Measurements from ENCODE around the gene CALM1.

CALM1 gene

DNA sequence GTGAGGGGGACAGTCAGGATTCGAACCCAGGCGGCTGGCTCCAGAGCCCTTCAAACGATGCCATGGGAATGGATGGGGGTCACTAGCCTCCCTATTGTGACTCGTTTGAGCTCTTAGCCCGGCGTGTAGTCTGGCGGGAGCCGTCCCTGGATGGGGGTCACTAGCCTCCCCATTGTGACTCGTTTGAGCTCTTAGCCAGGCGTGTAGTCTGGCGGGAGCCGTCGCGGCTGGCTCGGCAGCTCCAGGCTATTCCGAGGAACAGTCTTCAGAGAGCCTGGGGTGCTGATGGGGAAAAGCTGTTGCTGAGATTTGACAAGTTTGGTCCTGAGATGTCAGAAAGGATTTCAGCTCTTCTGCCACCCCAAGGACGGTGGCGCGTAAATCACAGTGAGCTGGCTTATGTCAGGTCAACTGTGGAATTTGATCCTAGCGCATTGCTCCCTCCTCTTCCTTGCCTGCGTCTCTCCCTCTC lies 58.3 kb downstream of the CALM1 start:
- no peak overlapping the region for H3K4me3 ChIP-seq (ENCODE audit: low read length)
- TF ChIP-seq, protein P1, sequence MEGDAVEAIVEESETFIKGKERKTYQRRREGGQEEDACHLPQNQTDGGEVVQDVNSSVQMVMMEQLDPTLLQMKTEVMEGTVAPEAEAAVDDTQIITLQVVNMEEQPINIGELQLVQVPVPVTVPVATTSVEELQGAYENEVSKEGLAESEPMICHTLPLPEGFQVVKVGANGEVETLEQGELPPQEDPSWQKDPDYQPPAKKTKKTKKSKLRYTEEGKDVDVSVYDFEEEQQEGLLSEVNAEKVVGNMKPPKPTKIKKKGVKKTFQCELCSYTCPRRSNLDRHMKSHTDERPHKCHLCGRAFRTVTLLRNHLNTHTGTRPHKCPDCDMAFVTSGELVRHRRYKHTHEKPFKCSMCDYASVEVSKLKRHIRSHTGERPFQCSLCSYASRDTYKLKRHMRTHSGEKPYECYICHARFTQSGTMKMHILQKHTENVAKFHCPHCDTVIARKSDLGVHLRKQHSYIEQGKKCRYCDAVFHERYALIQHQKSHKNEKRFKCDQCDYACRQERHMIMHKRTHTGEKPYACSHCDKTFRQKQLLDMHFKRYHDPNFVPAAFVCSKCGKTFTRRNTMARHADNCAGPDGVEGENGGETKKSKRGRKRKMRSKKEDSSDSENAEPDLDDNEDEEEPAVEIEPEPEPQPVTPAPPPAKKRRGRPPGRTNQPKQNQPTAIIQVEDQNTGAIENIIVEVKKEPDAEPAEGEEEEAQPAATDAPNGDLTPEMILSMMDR (IDR thresholded peaks at IDR 0.05; ENCODE audit: insufficient read depth, low read depth, low read length, missing control alignments), result no peak
- DNase-seq (ENCODE audit: low read depth), result no peak

DNA sequence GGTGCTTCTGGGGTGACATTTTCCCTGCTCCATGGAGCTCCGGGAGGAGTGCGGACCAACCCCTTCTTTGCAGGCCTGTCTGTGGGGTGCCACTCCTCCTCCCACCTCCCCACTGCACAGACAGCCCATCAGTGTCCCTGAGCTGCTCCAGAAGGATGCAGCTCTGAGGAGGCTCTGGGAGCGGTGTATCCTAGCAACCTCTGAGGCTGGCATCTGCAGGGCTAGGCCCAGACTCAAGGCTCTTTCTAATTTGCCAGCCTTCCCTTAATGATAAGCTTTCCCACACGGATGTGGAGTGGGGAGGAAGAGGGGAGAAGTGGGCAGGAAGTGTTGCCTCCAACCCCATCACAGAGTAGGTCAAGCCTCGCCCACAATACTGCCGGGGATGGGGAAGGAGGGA lies 59.7 kb downstream of the CALM1 start:
- TF ChIP-seq, protein P1 (IDR thresholded peaks at IDR 0.05; ENCODE audit: insufficient read depth, low read depth, low read length, missing control alignments), result no peak
- no peak for DNase-seq (ENCODE audit: low read depth)
- H3K4me3 ChIP-seq (ENCODE audit: low read length), result no peak overlapping the region

DNA sequence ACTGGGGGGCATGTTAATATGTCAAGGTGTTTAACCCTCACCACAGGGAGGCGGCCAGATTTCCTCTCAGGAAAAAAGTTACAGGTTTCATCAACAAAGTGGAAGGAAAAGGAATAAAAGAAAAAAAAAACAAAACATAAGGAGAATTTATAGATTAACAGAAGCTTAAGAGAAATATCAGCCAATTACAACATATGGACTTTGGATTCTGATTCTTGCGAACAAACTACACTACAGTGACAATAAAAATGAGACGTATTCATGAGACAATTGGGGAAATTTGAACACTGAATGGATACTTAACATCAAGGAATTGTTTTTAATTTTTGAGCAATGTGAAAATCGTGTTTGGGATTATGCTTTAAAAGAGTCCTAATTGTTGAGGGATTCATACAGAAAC lies 60.4 kb downstream of the CALM1 start:
- TF ChIP-seq, protein P1 (IDR thresholded peaks at IDR 0.05; ENCODE audit: insufficient read depth, low read depth, low read length, missing control alignments), result no peak
- H3K4me3 ChIP-seq (ENCODE audit: low read length), result no peak overlapping the region
- no peak for DNase-seq (ENCODE audit: low read depth)
